Stimulated activated CD8-positive, alpha-beta memory T cell treated with anti-CD3 and anti-CD28 coated beads, Interleukin-7, amount 100 ng/mL, for 4 hours (primary cell): ENCODE results near the gene RNU7-1.

Experiments used
- DNase-seq, 2 donors: peaks; one replicate each; pipeline ENCODE4 v3.0.0-alpha.2; 2020; ENCODE audit warnings: low read depth in 2 of 2

RNU7-1 gene

DNA sequence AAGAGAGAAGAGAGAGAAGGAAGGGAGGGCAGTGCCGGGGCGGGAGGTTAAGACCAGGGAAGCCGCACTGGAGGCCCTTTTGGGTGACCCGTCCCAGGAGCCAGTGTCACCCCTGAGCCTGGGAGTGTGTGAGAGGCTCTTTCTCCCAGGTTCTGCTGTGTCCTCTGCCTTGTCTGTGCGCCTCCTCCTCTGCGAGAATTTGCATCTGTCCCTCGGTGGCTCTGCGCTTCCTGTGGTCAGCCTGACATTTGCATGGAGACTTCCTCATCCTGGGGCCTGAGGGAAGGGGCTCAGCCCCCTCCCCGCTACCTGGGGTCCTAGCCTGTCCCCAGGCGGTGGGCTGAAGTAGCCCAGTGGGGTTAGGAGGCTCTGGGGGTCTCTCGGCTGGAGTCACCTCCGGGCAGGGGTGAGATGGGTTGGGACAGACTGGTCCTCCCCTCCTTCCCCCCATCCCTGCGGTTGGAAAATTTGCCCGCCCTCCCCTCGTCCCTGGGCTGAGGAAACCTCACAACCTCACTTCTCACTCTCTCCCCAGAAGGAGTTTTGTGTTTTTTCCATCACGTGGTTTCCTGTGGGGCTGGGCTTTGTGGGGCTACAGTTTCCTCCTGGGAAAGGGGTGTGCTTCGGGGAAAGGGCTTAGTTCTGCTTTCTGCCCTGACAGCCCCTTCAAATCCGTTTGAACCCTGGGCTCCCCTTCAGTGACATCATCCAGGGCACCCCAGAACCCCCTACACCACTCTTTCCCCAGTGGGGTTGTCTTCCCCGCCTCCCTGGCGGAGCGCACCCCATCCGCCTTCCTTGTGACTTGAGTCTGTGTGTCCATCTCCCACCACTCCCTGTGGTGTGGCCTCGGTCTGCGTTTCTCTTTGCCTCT, 10.1 kb downstream of the RNU7-1 start:
- peak; percentile 83 to 93 for DNase-seq

DNA sequence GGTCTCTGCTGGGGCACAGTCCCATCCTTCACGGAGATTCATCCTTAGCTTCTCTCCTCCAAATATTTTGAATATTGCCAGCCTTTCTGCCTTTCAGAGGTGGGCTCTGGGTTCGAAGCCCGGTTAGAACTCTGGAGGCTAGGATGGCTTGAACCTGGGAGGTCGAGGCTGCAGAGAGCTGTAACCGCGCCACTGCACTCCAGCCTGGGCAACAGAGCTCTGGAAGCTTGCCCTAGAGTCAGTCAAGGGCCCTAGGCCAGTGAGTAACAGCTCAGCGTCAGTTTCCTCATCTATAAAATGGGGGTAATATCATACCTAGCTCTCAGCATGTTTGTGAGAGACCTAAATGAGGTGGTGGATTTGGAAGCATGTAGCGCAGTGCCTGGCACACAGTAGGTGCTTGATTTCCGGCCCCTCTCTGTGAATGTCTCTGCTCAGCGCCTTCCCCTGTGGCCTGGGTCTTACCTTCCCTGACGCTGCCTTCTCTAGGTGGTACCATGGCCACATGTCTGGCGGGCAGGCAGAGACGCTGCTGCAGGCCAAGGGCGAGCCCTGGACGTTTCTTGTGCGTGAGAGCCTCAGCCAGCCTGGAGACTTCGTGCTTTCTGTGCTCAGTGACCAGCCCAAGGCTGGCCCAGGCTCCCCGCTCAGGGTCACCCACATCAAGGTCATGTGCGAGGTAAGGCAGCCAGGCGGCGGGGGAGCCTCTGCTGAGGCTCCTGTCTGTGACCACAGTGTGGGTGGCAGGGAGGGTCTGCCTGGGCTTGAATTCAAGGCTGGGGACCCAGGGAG, 10.9 kb downstream of the RNU7-1 start:
- no peak for DNase-seq

DNA sequence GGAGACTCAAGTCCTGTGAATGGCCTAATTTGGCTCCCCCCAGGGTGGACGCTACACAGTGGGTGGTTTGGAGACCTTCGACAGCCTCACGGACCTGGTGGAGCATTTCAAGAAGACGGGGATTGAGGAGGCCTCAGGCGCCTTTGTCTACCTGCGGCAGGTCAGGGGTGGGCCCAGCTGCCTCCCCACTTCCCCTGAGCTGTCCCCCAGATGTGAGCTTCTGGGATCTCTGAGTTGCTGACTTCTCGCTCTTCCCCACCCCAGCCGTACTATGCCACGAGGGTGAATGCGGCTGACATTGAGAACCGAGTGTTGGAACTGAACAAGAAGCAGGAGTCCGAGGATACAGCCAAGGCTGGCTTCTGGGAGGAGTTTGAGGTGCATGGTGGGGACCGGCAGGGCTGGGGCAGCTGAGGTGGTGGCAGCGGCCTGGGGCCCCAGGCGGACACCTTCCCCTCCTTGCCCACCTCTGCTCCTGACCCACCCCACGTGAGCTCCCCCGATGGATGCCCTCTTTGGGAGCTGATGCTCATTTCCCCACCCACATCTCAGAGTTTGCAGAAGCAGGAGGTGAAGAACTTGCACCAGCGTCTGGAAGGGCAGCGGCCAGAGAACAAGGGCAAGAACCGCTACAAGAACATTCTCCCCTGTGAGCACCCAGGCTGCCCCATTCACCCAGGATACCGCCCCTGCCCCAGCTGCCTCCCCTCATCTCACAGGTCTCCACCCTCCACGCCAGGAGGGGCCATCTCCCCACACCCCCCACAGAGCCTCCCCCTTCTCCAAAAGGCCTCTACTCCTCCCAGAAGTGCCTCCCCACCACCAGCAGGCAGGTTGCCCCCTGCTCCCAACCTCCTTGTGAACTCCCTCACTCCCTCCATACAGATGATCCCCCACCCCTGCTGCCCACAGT, 11.7 kb downstream of the RNU7-1 start:
- no peak for DNase-seq

DNA sequence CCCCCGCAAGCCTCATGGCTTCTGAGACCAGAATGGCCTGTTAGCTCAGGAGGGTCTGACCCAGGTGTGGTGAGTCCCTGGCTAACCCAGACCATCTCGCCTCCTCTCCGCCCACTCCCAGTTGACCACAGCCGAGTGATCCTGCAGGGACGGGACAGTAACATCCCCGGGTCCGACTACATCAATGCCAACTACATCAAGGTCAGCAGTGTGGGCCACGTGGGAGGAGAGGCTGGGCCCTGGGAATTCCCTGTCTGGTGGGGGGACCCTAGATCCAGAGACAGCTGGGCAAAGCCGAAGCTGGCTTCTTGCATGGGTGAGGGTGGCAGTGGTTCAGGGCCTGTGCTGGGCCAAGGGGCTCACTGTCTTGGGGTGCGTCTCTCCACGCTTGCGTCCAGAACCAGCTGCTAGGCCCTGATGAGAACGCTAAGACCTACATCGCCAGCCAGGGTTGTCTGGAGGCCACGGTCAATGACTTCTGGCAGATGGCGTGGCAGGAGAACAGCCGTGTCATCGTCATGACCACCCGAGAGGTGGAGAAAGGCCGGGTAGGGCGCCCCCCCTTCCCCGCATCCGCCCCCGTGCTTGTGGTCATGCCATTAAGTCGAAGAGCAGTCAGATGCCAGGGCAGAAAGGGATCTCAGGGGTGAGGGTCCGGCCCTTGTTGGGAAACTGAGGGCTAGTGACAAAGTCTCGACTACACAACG, 12.6 kb downstream of the RNU7-1 start:
- no peak for DNase-seq

DNA sequence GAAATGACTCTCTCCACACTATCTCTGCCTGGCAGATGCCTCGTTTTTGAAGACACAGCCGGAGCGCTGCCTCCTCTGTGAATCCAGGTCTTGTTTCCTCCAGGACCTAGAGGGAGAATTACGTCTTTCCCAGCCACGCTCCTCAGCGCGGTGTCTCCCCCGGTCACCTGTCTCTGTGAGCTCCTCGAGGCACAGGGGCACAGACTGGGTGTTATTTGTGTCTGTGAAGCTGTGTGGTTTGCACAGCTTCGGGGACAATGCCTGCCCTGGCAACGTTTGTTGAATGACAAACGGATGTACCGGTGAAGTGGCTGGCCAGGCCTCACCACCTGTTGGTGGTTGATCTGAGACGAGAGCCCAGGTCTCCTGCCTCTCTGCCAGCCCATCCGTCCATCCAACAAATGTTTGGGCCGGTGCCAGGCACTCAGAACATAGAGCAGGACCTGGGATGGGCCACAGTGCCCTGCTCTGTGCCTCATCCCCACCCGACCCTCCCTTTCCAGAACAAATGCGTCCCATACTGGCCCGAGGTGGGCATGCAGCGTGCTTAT, 13.6 kb downstream of the RNU7-1 start:
- no peak for DNase-seq

DNA sequence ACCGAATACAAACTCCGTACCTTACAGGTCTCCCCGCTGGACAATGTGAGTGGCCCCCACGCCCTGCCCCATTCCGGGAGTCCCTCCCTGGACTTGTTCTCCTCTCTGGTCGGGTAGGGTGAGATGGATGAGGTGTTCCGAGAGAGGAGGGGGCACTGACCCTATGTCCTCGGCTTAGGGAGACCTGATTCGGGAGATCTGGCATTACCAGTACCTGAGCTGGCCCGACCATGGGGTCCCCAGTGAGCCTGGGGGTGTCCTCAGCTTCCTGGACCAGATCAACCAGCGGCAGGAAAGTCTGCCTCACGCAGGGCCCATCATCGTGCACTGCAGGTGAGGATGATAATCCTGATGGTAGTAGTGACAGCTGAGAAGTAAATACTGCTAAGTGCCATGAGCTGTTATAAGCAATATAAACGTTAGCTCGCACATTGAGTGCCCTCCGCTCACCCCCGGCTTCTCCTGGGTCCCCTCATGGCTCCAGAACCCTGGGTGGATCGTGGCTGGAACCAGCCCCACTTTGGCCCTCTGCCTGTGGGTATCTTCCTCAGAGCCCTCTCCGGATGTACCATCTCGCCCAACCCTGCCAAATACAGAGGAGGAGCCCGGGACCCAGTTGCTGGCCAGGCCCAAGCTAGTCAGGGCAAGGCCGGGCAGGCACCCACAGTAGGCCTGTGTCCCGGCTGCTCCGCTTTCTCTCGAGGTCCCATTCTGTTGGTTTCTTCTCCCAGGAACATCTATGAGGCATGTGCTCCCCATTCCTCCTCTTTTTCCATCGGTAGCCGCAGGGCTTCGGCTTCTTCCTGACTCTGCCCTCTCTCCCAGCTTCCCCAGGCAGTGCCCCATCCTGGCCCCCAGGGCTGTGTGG, 14.4 kb downstream of the RNU7-1 start:
- DNase-seq: no peak

DNA sequence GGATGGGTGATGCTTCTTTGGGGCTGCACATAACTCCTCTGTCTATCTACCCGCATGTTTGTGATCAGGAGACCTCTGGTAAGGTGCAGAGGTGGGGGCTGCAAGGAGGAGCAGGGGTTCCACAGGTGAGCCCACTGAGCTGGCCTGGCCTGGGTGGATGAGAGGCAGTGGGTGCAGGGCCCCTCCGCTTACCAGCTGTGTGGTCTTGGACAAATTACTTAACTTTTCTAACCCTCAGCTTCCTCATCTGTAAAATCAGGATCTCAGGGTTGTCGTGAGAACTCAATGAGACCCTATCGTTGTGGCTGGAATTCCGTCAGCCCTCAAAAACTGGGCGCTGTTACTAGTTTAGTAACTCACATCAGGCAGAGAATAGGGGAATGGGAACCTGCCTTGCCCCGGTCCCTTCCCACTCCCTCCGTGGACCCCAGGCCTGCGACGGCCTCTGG, 15.0 kb downstream of the RNU7-1 start:
- no peak for DNase-seq

DNA sequence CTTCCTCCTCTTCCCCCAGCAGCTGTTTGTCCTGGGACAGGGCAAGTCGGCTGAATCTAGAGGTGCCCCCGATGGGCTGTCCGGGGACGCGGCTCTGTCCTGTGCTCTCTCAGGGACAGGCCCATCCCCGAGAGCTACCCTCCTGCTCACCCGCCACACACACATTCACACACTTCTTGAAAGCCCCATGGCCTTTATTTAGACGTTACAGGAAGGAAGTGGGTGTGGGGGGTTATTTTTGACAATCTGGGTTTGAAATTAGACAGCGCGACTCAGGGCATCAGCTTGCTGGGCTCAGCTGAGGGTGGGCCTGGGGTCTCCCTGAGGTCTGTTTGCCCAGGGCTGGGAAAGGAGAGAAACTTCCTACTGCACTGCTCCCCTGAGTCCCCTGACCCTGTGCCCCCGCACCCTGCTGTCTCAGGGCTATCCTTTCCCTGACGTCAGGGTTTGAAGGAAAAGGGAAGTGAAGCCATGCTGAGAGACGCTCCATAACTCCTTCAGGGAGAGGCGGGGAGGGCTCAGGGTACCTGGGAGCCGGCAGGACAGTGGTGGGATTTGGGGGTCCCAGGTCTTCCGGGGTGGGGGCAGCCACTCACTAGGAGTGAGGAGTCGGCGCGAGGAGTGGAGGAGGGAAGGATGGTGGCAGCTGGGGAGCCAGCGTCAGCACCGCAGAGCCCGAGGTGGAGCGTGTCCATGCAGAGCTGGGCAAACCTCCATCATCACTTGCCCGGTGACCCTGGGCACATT, 15.6 kb downstream of the RNU7-1 start:
- peak; percentile 63 to 66 for DNase-seq

DNA sequence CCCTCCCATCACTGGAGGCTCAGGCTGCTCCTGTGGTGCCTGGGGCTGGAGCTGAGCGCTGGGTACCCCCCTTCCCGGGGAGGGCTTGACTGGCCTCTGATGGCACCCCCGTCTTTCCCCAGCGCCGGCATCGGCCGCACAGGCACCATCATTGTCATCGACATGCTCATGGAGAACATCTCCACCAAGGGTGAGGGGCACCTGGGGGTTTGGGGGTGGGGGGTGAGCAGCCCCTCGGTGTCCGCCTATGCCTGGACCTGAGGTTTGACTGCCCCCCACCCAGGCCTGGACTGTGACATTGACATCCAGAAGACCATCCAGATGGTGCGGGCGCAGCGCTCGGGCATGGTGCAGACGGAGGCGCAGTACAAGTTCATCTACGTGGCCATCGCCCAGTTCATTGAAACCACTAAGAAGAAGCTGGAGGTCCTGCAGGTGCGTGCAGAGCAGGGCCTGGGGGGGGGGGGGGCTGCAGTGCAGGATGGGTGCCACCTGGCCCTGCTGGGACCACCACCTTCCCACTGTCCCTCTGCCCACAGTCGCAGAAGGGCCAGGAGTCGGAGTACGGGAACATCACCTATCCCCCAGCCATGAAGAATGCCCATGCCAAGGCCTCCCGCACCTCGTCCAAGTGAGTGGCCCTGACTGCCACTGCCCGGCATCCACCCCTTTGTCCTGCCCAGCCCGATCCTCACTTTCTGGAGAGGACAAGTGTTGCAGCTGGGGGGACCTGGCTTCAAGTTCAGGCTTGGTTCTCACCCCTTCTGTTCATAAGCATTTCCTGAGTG, 16.4 kb downstream of the RNU7-1 start:
- no peak for DNase-seq

DNA sequence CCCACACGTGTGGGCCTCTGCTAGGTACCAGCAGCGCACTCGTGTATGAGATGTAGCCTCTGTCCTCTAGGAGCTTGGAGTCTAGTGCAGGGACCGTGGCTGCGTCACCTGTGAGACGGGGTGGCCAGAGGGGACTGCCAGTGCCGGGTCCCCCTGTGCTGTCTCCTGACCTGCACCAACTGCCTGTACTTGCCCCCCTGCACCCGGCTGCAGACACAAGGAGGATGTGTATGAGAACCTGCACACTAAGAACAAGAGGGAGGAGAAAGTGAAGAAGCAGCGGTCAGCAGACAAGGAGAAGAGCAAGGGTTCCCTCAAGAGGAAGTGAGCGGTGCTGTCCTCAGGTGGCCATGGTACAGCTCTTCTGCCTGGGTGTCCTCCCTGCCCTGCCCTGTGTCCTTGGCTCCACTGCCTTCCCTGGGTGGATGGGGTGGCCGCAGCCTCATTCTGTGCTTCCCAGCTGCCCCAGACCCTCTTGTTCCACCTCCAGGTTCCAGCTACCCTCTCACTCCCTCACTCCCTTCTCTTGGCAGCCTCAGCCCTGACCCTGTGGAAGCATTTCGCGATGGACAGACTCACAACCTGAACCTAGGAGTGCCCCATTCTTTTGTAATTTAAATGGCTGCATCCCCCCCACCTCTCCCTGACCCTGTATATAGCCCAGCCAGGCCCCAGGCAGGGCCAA, 17.1 kb downstream of the RNU7-1 start:
- no peak for DNase-seq

DNA sequence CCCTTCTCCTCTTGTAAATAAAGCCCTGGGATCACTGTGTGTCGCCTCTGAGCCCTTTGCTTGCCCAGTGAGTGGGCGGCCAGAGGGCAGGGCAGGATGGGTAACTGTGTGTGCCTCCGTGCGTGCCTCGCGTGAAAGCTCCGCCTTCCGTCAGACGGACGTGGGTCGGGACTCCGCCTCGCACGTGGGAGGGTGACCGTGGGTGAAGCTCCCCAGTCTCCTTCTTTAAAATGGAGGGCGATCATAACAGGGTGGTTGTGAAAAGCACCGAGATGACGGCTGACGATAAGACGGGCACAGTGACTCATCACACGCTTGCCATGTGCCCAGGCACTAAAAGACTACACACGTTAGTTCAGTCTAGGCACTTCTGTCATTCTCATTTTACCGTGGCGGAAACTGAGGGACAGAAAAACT, 17.7 kb downstream of the RNU7-1 start:
- DNase-seq: peak; percentile 97

DNA sequence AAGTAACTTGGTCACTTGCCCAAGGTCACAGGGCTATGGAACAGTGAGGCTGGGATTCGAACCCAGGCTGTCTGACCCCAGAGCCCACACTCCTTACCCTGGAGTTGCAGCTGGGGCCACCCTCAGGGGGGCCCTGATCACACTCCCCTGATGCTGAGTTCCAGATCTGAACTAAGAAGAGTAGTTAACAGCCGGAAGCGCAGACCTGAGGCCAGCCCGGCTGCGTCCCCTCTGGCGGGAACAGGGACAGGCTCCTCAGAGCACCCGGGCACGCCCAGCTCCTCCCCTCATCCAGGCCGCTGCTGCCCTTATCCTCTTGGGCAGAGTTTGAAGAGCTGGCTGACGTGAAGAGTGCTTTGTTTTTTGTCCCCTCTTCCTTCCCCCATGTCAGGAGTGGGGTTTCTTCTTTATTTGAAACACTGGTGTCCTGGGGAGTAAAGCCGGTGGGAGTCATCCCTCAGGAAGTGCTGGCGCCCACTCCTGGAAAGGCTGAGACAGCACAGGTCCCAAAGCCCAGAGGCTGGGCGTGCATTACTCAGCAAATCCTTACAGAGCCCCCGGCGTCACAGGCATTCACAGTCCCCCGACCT, 18.2 kb downstream of the RNU7-1 start:
- peak in 1 of 2 donors; percentile 49 for DNase-seq

DNA sequence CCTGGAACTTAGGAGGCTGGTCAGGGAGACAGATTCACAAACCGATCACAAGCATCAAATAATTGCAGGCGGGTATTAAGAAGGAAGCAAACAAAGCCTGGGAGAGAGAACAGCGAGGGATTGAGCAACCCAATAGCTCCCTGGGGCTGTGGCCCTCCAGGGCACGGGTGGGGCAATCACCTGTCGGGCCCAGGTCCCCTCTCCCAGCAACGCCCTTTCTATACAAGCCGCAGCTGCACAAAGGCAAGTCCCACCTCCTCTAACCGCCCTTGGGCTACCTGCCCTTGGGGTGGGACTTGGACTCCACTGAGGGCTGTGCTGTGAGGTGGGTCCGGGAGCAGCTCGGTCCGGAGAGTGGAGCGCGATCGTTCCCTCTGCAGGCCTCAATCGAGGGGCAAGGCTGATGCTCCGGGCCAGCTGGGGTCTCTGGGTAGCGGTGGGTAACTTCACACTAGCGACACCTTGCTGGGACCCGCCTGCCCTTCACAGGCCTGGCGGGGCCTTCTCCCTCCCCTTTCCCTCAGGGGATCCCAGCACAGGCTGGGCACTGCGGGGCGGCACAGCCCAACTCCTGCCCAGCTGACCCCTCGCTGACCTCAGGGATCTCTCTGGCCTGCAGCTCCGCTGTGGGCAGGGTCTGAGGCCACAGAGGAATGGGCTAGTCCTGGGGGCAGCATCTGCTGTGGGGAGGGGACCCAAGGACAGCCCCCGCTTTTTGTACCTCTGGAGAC, 18.8 kb downstream of the RNU7-1 start:
- no peak for DNase-seq

DNA sequence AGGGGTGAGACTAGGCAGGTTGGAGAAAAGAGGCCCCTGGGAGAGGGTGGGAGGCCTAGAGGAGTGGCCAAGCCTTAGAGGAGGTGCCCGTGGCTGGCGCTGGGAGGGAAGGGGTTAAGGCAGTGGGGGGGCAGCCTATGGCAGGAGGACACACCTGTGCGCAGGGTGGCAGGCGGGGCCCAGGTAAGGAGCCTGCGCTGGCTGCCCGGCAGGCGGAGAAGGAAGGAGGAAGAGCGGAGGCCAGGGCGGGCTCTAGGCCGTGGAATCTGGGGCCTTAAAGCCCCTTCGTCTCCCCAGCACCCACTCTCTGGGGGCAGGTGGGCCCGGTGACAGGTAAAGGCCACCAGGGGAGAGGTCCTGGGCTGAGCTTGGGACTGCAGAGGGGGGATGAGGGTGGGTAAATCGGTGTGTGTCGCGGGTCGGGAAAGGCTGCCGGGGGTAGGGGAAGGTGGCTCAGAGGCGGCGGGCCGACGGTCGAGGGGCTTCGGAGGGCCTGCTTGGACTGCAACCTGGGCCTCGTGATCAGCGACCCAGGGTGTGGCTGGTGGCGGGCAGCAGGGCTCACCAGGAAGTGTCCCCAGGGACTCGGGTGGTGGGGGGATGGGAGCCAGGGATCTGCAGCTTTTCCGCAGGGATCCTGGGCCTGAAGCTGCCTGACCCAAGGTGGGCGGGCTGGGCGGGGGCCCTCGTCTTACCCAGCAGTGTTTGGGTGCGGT, 19.6 kb downstream of the RNU7-1 start:
- no peak for DNase-seq

DNA sequence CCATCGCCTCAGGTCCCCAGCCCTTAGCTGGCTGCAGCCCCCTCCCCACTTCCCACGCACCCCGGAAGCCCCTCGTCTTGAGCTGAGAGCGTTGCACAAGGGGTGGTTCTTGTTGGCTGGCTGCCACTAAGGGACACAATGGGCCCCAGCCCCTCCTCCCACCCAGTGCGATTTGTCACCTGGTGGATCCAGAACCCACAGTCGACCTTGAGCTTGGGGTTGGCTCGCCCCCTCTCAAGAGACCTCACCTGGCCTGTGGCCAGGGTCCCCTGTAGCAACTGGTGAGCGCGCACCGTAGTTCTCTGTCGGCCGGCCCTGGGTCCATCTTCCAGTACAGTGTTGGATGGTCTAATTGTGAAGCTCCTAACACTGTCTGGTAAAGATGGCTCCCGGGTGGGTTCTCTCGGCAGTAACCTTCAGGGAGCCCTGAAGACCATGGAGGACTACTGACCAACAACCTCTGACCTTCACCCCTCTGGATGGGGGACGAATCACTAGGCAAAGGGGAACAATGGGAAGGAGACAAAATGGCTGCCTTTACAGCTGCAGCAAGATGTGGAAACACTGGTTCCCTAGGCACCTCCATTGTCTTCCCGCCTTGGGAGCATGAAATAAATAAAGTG, 20.3 kb downstream of the RNU7-1 start:
- no peak for DNase-seq

DNA sequence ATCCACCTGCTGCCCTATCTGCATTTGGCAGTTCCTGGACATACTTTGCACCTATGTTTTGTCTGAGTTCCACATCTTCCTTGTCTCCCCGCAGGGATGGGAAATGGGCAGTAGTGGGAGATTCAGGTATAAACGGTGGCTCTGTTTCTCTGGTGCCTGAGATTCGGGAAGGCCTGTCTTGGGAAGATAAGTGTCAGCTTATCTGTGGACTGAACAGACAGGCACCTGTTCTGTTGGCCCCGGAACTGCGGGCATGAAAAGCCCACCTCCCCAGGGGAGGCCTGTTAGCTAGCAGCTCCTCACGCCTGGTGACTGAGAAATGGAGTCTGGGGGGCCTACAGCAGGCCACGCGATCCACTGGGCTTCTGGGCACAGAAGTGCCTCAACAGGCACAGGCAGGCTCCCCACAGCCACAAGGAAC, 21.0 kb downstream of the RNU7-1 start:
- no peak for DNase-seq
